Measurements from ENCODE around the gene USH1G.

The USH1G gene

DNA sequence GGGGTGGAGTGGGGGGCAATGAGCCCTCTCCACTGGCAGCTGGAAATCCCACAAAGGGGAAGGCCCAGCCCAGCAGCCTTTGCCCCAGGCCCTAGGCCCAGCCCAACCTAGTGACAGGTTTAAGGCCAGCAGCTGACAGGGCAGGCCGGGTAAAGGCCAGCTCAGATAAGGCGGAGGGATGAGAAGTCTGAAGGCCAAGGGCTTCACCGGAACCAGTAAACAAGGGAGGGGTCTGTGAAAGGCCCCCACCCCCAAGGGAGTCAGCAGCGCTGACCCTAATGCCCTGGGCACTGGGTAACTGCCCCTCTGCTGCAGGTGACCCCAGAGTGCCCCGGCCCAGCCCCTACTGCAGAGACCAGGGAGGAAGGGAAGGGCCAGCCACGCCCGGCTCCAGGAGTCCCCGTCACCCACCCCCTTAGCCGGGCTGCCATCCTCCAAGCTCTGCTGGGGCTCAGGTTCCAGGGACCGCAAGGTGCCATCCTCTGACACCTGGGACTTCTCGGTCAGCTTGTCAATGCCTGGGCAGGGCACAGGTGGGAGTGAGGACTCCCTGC is 30.2 kb upstream of the USH1G start:
- no peak for DNase-seq

DNA sequence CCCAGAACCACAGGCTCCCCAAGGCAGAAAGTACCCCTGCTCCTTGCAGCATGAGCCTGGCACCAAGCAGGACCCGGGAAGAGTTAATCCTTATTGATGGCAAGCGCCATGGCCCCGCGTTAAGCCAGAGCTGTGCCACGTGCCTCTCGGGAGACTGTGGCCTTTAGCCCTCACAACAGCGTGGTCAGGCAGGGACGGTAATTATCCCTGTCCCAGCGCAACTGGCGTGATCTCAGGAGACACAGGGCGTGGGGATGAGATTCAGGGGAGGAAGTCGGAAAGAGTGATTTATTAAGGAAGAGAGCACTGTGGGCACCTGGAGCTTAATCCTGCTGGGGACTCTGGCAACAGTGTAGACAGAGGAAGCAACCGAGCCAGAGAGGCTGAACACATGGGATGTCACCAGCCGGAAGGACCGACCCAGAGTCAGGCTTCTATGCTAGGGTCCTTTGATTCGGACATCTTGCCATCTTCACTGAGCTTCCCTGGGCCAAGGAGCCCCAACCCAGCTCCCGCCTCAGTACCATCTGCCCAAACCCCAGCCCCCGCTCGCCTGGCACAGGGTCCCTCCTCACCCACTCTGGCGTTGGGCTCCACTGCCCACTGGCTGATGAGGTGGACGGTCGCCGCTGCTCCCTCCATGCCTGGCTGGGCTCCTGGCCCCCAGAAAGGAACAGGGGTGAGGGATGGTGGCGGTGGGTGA is 29.5 kb upstream of the USH1G start:
- no peak for DNase-seq

DNA sequence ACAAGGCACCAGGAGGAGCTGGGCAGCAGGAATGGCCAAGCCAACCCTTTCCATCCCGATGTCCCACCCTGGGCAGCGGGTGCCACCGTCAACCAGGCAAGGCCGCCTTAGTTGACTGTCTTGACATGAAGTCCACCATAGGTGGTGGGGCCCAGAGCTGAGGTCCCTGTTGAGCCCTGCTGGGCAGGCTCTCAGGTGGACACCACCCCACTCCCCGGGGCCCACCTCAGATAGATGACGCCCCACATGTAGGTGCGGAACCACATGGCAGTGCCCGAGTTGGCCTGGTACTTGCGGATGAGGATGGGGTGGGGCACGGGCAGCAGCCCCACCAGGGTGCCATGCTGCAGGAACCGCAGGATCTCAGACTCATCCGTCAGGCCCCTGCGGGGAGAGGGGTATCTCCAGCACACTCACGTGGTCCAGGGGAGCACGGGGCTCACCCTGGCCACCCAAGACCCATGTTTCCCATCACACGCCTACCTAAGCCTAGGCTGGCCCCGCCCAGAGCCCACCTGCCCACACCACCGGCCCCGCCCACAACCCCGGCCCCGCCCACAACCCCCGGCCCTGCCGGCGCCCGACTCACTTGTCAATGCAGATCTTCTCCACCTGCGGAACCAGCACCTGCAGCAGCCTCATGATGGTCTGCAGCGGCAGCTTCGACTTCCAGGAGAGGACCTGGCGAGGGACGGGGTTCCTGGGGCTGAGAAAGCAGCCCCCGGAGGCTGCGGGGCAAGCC is 28.8 kb upstream of the USH1G start:
- DNase-seq: no peak

DNA sequence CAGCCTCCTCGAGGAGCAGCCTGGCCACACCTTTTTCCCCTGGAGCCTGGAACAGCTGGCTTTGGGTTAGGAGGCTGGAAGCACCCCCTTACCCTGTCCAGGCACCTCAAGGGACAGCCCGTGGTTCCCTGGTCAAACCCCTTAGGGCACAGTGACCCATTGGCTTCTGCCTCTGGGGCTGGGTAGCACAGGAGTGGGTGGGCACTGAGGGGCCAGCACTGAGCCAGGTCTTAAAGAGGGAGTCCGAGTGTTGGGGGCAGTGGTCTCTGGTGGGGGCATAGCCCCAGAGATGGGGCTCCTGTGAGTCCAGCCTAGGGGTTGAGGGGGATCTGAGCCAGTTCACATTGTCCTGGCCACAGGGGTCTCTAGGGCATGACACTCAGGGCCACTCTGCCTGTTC is 28.0 kb upstream of the USH1G start:
- no peak for DNase-seq

DNA sequence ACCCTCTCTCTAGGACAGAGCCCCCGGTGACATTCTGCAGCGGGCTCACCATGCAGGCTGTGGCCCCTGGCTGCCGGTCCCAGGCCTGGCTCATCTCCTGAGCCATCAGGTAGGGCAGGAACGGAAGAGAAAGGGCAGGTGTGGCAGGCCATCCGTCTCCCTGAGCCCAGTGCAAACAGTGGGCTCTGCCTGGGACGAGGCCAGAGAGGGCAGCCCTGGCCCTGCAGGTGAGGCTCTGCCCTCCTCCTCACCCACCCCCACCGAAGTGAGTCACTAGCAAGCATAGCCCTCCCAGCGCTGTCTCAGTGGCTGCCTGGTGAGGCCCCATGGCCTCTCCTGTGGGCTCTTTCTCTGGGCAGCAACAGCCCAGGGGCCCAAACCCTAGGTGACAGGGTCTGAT is 27.2 kb upstream of the USH1G start:
- no peak for DNase-seq

DNA sequence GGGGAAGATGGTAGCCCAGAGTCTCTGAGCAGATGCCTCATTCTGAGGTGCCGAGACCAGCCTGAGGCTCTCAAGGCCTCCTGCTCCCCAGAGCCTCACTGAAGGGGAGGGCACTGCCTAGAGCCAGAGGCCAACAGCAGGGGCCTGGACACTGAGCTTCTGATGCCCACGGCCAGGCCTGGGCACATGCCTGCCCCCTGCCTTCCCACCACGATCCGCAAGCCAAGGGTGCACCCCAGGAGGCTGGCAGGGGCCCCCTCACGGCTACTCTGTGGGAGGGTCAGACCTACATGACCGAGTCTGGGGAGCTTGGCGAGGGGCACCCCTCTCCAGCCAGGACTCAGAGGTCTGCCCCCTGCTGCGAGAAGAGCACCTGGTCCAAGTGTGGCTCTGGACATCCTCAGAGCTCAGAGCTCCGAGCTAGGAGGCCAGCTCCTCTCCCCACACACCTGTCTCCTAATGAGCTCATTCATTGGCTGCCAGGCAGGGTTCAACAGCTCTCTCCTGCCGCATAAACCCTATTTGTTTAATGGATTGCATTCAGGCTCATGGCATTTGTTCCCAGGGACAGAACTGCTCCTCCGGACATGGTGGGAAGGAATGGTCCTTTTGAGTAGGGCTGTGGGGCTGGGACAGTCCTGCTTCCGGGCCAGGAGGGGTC is 26.5 kb upstream of the USH1G start:
- no peak for DNase-seq

DNA sequence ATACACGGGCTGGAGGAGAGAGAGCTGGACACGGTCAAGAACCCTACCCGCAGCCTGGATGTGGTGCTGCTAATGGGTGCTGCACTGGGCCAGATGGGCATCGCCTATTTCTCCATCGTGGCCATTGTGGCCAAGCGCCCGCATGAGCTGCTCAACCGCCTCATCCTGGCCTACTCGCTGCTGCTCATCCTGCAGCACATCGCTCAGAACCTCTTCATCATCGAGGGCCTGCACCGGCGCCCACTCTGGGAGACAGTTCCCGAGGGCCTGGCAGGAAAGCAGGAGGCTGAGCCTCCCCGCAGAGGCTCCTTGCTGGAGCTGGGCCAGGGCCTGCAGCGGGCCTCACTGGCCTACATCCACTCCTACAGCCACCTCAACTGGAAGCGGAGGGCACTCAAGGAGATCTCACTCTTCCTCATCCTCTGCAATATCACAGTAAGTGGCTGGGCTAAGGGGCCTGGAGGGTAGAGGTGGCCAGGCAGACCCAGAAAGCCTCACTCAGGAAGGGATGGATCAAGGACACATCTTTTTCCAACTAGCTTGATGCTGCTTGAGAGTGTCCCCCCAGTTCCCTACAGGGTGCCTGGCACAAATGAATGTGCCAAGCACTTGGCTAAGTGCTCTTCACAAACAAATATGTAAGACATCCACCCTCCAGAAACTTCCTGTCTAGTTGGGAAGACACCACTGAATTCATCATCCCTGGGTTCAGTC is 24.1 kb upstream of the USH1G start:
- DNase-seq: no peak

DNA sequence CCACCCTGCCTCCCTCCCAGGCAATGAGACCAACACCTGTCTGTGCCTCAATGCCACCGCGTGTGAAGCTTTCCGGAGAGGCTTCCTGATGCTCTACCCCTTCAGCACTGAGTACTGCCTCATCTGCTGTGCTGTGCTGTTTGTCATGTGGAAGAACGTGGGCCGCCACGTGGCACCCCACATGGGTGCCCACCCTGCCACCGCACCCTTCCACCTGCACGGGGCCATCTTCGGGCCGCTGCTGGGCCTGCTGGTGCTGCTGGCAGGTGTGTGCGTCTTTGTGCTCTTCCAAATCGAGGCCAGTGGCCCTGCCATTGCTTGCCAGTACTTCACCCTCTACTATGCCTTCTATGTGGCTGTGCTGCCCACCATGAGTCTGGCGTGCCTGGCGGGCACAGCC is 23.6 kb upstream of the USH1G start:
- no peak for DNase-seq

DNA sequence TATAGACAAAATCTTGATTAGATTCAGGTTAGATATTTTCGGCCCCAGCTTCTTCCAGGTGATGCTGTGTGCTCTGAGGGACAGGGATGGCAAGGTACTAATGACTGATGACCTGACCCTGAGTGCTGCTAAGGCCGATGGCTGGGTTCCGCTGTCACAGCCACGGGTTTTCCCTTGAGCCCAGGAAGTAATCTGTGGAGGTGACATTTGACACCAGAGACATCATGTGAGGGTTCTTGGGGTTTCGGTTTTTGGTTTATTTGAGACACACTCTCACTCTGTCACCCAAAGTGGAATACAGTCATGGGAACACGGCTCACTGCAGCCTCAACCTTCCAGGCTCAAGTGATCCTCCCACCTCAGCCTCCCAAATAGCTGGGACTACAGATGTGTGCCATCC is 22.5 kb upstream of the USH1G start:
- no peak for DNase-seq

DNA sequence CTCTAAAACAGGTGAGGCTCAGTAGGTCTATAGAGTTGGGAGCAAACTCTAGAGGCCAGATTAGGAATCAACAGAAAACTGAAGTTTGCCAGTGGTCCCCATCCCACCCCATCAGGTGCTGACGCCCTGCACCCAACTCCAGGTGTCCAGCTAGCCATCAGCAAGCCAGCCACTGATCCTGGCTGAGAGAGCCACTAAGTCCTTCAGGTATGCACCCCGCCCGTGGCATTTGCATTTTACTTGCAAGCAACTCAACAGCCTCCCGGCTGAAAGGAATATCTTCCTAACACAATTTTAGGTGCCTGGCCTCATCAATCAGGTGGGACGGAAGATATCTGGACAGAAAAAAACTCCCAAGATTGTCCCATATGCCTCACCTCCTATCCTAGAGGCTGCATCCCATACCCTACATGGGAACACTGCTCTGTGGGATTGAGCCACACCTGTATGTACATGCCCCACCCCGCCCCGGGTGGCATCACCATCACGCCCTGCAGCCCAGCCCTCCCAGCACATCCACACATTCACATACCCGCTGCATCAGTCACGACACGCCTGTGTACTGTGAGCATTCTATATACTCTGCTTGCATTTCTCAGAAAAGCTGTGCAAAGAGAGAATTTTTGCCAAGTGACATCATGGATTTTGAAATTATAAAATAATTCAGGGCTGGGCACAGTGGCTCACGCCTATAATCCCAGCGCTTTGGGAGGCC is 20.9 kb upstream of the USH1G start:
- DNase-seq: no peak

DNA sequence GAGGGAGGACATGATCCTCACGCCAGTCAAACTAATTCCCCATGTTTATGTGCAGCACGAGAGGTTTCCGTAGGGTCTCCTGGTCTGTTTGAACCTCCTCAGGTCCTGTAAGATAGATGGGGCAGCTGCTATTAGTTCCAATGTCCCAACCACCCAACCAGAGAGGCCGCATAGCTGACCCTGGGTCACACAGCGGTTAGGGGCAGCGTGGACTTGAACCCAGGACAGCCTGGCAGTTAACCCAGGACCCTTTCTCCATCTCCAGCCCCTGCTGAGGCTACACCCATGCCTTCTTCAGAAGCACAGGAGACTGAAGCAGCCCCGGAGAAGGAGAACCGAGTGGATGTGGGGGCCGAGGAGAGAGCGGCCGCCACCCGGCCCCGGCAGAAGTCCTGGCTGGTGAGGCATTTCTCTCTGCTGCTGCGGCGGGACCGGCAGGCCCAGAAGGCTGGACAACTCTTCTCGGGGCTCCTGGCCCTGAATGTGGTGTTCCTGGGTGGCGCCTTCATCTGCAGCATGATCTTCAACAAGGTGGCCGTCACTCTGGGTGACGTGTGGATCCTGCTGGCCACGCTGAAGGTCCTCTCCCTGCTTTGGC is 18.2 kb upstream of the USH1G start:
- no peak for DNase-seq

DNA sequence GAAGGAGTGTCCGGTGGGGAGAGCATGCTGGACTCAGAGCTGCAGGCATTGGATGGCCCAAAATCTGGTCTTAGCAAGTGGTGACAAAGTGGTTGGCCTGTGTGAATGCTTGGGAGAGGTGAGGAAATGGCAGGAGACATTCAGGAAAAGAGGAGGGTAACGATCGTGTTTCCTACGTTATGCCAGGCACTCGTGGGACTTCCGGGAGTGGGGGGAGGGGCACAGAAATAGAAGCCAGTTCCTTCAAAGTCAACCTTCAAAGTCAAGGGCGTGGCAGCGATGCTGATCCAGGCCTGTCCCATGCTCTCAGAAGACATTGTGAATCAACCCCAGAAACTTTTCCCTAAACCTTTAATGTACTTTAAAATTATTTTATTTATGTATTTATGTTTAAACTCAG is 16.5 kb upstream of the USH1G start:
- DNase-seq: no peak

DNA sequence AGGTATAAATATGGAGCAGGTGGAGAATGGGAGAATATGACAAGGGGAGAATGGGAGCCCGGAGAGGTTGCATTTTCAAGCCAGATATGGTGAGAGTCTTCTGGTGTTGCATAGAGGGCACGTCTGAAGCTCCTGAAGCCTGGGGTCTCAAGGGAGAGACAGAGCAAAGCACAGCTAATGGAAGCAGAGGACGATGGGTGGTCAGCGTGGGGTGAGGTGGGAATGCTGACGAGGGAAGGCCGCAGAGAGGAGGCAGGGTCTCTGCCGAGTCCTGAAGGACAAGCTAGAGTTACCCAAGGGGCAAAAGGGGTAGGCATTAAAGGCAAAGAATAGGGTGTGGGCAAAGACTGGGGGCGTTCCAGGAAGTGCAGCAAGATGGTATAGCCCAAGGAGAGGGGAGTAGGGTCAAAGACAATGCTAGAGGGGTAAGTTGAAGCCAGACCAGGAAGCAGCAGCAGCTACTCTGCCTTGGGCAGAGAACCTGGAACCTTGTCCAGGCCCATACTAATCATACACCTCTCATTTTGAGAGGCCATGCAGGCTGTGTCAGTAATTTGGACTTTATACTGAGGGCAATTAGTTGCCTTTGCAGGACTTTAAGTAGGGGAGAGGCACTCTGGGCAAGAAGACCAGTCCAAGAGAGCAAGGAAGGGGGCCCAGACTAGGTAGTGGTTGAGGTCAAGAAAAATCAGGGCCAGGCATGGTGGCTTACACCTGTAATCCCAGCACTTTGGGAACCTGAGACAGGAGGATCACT is 15.3 kb upstream of the USH1G start:
- DNase-seq: no peak

DNA sequence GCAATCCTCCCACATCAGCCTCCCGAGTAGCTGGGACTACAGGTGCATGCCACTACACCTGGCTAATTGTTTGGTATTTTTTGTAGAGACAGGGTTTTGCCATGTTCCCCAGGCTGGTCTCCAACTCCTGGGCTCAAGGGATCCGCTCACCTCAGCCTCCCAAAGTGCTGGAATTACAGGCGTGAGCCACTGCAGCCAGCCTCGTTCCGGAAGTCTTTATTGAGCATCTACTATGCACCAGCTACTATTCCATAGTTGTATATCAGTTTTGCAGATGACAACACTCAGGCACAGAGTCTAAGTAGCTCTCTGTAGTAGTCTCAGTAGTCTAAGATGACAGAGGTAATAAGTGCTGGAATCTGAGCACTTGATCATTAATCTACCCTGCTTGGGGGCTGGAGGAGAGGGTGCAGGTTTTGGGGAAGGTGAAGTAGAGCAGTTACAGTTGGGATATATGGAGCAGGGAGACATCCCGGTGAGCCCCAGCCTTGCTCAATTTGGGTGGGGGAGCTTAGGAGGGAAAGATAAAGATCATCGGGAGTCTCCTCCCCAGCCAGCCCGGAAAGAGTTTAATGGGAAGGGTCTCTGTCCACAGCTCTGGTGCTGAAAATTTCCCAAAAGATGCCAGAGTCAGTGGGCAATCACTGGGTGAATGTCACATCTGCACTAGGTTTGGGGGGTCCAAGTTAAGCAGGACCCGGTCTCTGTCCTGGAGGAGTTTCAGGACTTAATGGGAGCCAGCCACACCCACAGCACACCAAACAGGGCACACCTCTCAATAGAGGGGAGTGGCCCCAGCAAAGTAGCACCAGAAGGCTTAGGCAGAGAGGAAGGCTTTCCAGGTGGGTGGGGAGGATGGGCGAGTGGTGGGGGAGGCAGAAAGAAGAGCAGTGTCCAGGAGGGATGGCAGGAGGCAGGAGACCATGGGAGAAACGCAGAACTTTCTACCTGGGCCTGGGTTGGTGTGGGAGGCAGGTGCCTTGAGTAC is 14.3 kb upstream of the USH1G start:
- no peak for DNase-seq

DNA sequence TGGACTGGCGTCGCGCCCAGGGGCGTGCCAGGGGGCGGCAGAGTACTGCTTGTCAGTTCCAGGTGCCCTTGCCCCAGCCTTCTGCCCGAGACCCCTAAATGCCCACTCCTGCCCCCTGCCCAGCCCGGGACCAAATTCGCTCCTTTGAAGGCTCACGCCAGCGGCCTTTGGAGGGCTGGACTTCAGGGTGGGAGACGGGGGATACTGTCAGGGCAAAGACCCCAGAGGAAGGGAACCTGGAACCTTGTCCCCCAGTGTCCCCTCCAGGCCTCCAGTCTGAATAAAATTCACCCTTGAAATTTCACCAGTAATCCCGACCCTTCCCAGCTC is 13.4 kb upstream of the USH1G start:
- no peak for DNase-seq

DNA sequence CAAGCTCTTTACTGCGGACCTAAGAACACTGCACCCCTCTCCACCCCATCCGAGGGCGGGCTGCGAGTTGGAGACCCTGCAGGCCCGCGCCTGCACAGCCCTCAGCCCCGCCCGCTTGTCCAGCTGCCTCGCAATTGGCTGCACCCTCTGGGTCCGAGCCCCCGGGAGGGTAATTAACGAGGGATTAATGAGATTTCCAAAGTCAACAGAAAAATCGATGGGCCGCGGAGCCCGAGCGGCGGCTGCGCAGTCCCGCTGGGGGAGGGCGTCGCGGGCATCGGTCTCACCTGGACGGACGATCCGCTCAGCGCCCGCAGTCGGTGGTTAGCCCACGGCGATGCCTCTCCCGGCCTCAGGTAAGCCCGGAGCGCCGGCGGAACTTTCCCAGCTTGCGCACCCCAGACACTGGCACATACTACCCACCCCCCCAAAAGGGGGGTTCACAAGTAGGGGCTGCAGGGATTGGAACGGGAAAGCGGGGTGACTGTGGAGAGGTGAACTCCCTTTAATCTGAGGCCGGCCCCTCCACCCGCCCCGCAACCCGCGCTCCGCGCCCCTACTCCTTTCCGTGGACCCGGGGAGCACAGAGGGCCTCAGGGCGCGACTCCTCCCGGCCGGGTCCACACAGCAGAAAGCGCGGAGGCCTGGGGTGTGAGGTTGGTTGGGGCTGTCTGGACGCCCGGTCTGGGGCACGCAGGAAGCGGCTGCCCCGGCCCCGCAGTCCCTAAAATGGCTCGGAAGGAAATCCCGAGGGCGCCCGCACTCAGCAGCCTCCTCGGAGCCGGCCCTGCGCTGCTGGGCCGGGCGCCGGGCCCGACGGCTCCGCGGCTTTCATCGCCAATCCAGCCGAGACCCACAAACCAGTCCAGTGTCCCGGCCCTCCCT is 12.8 kb upstream of the USH1G start, which contains the start of gene OTOP3:
Gene OTOP3, plus strand, starts transcription at position 314 of the 885 bp plus-strand sequence. Its CDS starts 24 bp downstream, at position 338.
- DNase-seq: no peak

DNA sequence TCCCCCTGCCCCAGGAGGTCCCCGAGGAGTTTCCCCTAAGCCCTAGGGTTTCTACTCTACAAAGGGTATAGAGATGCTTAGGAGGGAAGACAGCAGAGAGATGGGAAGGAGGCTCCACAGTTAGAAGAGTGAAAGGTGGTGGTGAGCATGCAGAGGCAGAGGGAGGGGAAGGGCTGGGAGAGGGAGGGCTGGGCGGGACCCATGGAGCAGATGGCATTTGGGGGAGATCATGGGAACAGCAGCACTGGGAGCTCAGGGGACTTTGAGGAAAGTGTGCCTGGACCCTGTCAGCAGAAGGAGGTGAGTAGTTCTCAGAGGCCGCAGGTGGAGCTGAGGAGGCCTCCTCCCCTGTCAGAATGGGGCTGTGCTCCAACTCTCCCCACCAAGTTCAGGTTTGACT is 12.0 kb upstream of the USH1G start:
- DNase-seq: no peak

DNA sequence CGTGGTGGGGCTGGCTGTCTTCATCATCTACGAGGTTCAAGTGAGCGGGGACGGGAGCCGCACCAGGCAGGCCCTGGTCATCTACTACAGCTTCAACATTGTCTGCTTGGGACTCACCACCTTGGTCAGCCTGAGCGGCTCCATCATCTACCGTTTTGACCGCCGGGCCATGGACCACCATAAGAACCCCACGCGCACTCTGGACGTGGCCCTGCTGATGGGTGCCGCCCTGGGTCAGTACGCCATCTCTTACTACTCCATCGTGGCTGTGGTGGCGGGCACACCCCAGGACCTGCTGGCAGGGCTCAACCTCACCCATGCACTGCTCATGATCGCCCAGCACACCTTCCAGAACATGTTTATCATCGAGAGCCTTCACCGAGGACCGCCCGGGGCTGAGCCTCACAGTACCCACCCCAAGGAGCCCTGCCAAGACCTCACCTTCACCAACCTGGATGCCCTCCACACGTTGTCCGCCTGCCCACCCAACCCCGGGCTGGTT is 7.5 kb upstream of the USH1G start:
- no peak for DNase-seq

DNA sequence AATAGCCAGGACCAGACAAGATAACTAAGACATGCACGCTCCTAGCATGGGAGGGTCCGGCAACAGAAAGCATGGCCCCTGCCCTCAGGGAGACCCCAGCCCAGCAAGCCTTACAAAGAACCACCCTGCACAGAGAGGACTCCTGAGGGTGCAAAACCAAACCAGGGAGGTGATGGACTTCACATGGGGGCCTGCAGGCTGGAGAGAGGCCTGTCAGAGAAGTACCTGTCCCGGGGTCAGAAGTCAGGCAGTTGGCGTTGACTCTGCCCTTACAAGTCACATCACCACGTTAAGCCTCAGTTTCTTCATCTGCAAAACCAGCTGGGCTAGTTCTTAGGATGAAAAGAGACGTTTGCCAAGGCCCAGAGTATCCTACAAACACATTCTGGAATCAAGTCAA is 5.7 kb upstream of the USH1G start:
- no peak for DNase-seq
